Occipital lobe (tissue), 2 donors: ENCODE results near the gene MYH14. TPM values are rescaled to one million over a fixed set of nuclear protein-coding genes. Genes with fewer than 3 reads are reported as not detected.

Source experiments
- DNase-seq: peaks from one replicate; lab custom pipeline; 2025; lab: John Stamatoyannopoulos, UW
- total RNA-seq: library from RNA; depleted of rRNA; stranded (reverse); fragments of >200 nt; gene quantifications from one replicate; pipeline ENCODE4 v1.2.3, GENCODE V29; 2014

MYH14 gene
- total RNA-seq, 1 donor from 2014 or later: 0.94 TPM

- no peak for DNase-seq
These were observed 10.8 kb upstream of the MYH14 start for GRCh38 chr19:50192463-50193211.

DNA sequence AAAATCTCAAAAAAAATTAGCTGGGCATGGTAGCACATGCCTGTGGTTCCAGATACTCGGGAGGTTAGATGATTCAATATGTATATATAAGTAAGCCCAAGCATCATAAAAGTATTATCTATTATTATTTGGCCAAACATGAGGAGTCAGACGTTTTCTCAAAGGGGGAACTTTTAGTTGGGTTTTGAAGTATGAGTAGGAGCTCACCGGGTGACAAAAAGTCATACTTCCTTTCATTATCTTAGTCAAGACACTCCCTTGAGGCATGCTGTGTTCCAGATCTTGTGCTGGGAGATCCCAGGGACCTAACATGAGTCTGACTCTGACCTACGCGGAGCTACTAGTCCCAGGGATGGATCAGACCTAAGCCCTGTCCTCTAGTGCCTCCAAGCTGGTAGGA lies 8.2 kb upstream of the MYH14 start:
- no peak for DNase-seq

GRCh38 chr19:50196322-50196932 lies 7.0 kb upstream of the MYH14 start:
- no peak for DNase-seq

- DNase-seq: no peak
These were observed 6.1 kb upstream of the MYH14 start for GRCh38 chr19:50197348-50197747.

GRCh38 chr19:50198431-50199258 lies 4.8 kb upstream of the MYH14 start:
- no peak for DNase-seq

DNA sequence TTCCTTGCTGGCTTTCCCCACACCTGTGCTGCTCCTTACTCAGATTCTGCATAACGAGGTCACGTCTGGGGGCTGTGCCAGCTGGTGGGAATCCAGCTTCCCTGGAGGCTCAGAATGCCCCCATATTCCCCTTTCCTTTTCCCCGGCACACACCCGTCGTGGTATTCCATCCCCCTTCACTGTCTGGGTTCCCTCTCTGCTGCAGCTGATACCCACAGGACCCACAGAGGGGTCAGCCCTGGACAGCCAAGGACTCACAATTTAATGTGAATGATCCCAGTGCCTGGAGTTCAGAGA lies 4.2 kb upstream of the MYH14 start:
- no peak for DNase-seq

DNA sequence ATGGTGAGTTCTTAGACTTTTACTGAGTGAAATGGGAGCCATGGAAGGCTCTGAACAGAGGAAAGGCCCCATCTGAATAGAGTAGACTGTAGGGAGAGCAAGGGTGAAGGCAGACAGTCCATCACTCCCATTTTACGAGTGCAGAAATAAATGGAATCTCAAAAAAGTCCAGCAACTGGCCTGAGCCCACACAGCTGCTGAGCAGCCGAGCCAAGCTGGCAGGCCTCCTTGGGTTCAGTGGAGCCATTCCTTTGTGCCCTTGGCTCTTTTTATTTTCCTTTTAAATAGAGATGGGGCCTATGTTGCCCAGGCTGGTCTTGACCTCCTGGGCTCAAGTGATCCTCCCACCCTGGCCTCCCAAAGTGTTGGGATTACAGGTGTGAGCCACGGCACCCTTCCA lies 1.0 kb upstream of the MYH14 start:
- no peak for DNase-seq

GRCh38 chr19:50202962-50203280 lies 501 bp upstream of the MYH14 start:
- no peak for DNase-seq

DNA sequence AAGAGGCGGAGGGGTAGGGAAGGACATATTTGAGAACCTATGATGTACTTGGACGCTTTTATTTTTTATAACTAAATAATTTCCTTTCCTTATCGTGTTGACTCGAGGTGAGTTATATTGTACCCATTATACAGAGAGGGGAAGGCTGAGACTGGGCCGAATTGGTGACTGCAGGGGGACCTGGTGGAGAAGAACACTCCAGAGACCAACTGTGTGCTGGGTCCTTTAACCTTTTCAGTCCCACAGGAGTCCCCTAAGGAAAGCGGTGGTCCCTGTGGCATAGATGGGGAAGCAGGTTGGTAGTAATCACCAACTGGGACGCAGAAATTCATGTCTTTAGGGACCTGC lies 633 bp downstream of the MYH14 start:
- DNase-seq: no peak

- no peak for DNase-seq
These were observed 1.6 kb downstream of the MYH14 start for GRCh38 chr19:50204811-50205675.

DNA sequence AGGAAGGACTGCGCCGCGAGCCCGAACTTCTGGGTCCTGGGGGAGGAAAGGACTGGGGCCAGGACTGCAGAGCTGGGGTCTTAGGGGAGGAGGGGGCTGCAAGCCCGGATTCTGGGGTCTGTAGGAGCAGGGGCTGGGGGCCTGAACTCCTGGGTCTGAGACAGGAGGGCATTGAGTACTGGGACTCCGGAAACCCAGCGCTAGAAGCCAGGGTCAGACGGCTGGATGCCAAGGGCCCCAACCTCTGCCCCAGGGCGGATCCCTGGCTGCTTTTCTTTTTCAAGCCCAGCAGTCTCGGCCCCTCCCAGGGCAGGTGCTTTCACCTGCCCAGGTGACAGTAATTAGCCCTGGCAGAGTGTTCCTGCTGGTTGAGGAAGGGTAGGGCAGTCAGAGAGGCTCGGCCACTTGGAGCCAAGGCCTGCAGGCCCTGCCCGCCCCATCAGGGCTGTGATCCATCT lies 2.3 kb downstream of the MYH14 start:
- DNase-seq: no peak

DNA sequence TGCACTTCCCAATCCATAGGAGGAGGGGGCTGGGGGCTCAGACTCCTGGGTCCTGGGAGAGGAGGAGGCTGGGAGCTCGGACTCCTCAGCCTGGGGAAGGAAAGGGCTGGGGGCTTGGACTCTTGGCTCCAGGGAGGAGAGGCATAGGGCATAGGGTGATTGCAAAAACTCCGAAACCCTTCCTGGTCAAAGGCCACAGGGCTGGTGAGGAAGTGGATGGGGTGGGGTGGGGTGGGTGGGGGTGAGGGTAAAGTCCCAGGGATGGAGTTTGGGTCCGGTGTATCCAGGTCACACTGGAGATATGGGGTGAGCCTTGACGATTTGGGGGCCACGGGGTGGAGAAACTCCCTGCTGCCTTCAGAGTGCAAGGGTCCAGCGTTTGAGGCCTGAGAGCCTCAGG lies 2.8 kb downstream of the MYH14 start:
- DNase-seq: no peak

GRCh38 chr19:50207730-50208129 lies 4.3 kb downstream of the MYH14 start:
- DNase-seq: no peak

GRCh38 chr19:50209131-50209530 lies 5.7 kb downstream of the MYH14 start:
- DNase-seq: no peak

GRCh38 chr19:50210425-50210824 lies 7.0 kb downstream of the MYH14 start:
- no peak for DNase-seq

DNA sequence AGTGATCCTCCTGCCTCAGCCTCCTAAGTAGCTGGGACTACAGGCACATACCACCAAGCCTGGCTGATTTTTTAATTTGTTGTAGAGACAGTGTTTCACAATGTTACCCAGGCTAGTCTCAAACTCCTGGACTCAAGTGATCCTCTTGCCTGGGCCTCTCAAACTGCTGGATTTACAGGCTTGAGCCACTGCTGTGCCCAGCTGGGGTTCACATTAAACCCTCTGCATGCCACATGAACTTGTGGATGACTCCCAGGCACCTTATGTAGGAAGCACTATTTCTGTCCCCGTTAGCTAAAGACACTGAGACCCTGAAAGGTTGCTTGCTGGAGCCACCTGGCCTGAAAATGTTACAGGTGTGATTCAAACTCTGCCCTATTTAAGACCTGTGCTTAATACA lies 10.5 kb downstream of the MYH14 start:
- DNase-seq: no peak

DNA sequence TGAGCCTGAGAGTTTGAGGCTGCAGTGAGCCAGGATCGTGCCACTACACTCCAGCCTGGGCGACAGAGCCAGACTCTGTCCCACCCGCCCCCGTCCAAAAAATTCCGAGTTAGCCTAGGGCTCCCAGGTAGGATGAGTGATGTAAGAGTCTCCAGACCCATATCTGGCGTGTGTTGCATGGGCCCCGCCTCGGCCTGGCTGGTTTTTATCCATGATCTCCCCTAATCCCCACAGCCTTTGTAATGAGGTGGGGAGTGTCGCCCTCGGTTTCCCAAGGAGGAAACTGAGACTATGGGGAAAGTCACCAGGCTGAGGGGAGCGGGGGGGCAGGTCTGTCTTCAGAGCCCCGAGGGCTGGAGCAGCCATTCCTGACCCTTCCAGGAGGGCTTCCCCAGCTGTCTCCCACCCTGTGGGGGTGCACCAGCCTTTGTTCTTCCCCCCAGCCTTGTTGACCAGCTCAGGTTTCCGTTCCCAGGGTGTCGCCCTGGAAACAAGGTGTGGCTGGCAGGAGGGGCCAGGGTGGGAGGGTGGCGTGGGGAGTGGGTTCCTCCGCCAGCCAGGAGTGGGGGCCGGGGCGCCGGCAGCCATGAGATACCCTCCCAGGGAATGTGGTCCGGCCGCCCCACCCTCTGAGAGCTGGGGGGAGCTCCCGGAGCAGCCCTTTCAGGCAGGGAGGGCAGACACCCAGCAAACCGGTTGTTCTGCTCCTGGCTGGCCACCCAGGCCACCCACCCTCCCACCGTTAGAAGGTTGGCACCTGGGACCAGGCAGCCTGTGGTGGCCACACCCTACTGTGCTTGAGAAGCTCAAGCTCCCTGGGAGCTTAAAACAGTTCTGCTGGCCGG lies 11.5 kb downstream of the MYH14 start:
- no peak for DNase-seq

GRCh38 chr19:50215820-50216219 lies 12.4 kb downstream of the MYH14 start:
- no peak for DNase-seq

DNA sequence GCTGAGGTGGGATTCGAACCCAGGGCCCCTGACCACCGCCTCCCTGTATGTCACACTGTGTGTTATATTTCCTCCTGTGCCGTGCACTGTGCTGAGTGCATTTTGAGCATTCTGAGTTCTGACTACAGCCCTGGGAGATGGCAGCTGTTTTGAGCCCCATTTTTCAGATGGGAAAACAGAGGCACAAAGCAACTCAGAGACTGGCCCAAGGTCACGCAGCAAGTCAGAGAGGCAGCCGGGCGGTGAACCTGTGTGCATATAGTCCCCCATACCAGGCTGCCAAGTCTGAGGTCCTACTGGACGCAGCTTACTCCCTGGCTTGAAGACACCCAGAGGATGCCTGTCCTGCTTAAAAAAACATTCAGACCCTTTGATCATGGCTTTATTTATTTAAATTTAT lies 17.7 kb downstream of the MYH14 start:
- no peak for DNase-seq

DNA sequence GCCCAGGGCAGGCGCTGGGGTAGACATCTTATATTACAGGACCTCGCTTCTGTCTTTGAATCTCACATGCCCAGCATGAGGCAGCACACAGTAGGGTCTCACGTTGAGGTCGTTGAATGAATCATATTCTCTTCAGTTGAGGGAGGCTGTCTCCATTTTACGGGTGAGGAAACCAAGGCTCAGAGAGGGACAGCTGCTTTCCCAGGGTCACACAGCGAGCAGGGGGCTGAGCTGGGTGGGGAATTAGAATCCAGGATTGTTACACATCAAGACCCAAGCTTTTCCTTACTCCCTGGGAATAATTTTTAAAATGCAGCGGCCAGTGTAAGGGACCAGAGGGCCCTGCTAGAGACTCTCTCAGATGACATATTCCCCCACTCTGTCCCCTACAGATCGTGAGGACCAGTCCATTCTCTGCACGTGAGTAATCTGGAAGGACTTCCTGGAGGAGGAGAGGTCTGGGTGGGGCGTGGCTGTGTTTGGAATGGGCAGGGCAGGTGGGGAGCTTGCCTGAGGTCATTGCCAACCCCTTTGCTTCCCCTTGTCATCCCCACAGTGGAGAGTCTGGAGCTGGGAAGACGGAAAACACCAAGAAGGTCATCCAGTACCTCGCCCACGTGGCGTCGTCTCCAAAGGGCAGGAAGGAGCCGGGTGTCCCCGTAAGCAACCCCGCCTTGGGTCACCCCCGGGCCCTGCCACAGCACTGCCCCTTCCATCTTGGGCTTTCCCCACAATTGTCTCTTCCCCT lies 19.4 kb downstream of the MYH14 start:
- no peak for DNase-seq

DNA sequence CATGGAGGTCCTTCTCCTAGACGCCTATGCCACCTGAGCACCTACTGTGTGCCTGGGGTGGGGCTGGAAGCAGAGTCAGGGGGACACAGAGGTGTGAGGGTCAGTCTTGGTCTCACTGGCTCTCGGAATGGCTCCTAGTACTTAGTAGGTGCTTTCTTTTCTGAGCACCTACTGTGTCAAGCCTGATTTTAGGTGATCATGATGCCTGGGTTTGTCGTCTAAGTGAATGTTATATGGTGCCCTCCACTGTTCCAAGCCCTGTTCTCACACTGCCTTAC lies 20.0 kb downstream of the MYH14 start:
- no peak for DNase-seq
